Thyroid gland (tissue), 4 donors: ENCODE results near the gene ADGRB3. TPM values are rescaled to one million over a fixed set of nuclear protein-coding genes. Genes with fewer than 3 reads are reported as not detected.

Source experiments
- DNase-seq, 2 donors: peaks; one replicate each; pipeline ENCODE4 v3.0.0-alpha.2; 2019
- H3K27ac ChIP-seq, 3 donors: fragments of 200-600 bp; sonication (generic); 1 replicate in 2 of 3; 2 replicates in 1 of 3; pipeline ENCODE4 v1.5.1; 2016 to 2019; ENCODE audit warnings: mild to moderate bottlenecking in 1 of 3, moderate library complexity in 1 of 3
- H3K27me3 ChIP-seq: fragments of 200-600 bp; sonication (generic); one replicate; pipeline ENCODE4 v1.5.1; 2019
- H3K36me3 ChIP-seq, 2 donors: fragments of 200-600 bp; sonication (generic); one replicate each; pipeline ENCODE4 v1.5.1; 2016 to 2019
- H3K4me1 ChIP-seq, 2 donors: fragments of 200-600 bp; sonication (generic); one replicate each; pipeline ENCODE4 v1.5.1; 2017 to 2019
- H3K4me3 ChIP-seq, 3 donors: fragments of 200-600 bp; sonication (generic); replicated peaks in 1 of 3; 1 replicate in 2 of 3; 2 replicates in 1 of 3; pipeline ENCODE4 v1.5.1; 2016; ENCODE audit warnings: mild to moderate bottlenecking in 1 of 3
- H3K9me3 ChIP-seq: fragments of 200-600 bp; sonication (generic); one replicate; pipeline ENCODE4 v1.5.1; 2017
- CTCF ChIP-seq, 6 experiments: fragments of 200-600 bp in 3 of 6; fragments of 450-650 bp in 3 of 6; sonication (generic) in 3 of 6; IDR thresholded peaks; one replicate each; pipeline ENCODE4 v1.5.1; 2016 to 2019; ENCODE audit warnings: antibody characterized with exemption in 6 of 6, mild to moderate bottlenecking in 2 of 6, inconsistent platforms in 1 of 6, moderate library complexity in 1 of 6
- POLR2A ChIP-seq, 2 donors: fragments of 450-650 bp; IDR thresholded peaks; one replicate each; pipeline ENCODE4 v1.6.1; 2017; ENCODE audit warnings: antibody characterized with exemption in 2 of 2, mild to moderate bottlenecking in 2 of 2, moderate library complexity in 1 of 2
- WGBS, 2 donors: methylation state at CpG; one replicate each; pipeline ENCODE4 v1.1.5; 2017; 5-methylcytosine and 5-hydroxymethylcytosine counted together
- intact Hi-C: fragments of 100-400 bp; cut with DNase I; formaldehyde crosslinking; loops from one replicate; pipeline ENCODE4 v1.15.1; 2023
- total RNA-seq, 4 donors: library from RNA; depleted of rRNA; stranded (reverse); fragments of >200 nt; gene quantifications; one replicate each; pipeline ENCODE4 v1.2.3, GENCODE V29; 2016

The ADGRB3 gene
- total RNA-seq, 4 donors from 2014 or later: 0.45 to 3.0 (median 1.4) TPM

GRCh38 chr6:69246983-69247382 lies 611.9 kb downstream of the ADGRB3 start:
- WGBS, 2 donors: 91 to 93% methylated on average over 2 of the region's 2 CpGs

GRCh38 chr6:69261010-69261409 lies 625.9 kb downstream of the ADGRB3 start:
- no peak for DNase-seq
- TF ChIP-seq CTCF (IDR thresholded peaks at IDR 0.05): no peak
- no peak for TF ChIP-seq POLR2A (IDR thresholded peaks at IDR 0.05)
- H3K27ac ChIP-seq: no peak overlapping the region
- H3K9me3 ChIP-seq: no peaks in the 10 kb centered on the region
- intact Hi-C loops: no loop called here
- no peak overlapping the region for H3K4me3 ChIP-seq
- H3K36me3 ChIP-seq: no peaks in the 10 kb centered on the region
- WGBS, 2 donors: 36 to 81% methylated on average over 2 of the region's 2 CpGs
- H3K27me3 ChIP-seq: no peaks in the 10 kb centered on the region
- no peaks in the 10 kb centered on the region for H3K4me1 ChIP-seq

More at GRCh38 chr6:69246983-69247382, 611.9 kb downstream of the ADGRB3 start:
- TF ChIP-seq POLR2A (IDR thresholded peaks at IDR 0.05) (no peak), CTCF (IDR thresholded peaks at IDR 0.05) (no peak)
- no peak for DNase-seq
- H3K27me3 ChIP-seq: no peaks in the 10 kb centered on the region
- no peaks in the 10 kb centered on the region for H3K4me1 ChIP-seq
- intact Hi-C loops: no loop called here
- no peak overlapping the region for H3K27ac ChIP-seq
- no peak overlapping the region for H3K4me3 ChIP-seq
- H3K36me3 ChIP-seq: no peaks in the 10 kb centered on the region
- H3K9me3 ChIP-seq: no peaks in the 10 kb centered on the region

GRCh38 chr6:69263297-69263696 lies 628.2 kb downstream of the ADGRB3 start:
- intact Hi-C loops: no loop called here
- 86 to 88% methylated on average over 2 of the region's 2 CpGs for WGBS, 2 donors
- TF ChIP-seq POLR2A (IDR thresholded peaks at IDR 0.05) (no peak), CTCF (IDR thresholded peaks at IDR 0.05) (no peak)

GRCh38 chr6:69265090-69265489 lies 630.0 kb downstream of the ADGRB3 start:
- Histone ChIP-seq H3K36me3 (no peaks in the 10 kb centered on the region), H3K27ac (no peak overlapping the region), H3K9me3 (no peaks in the 10 kb centered on the region), H3K4me3 (no peak overlapping the region), H3K27me3 (no peaks in the 10 kb centered on the region), H3K4me1 (no peaks in the 10 kb centered on the region)
- intact Hi-C loops: no loop called here
- 75 to 85% methylated on average over 2 of the region's 2 CpGs for WGBS, 2 donors
- TF ChIP-seq POLR2A (IDR thresholded peaks at IDR 0.05) (no peak), CTCF (IDR thresholded peaks at IDR 0.05) (no peak)
- DNase-seq: no peak

More at GRCh38 chr6:69263297-69263696, 628.2 kb downstream of the ADGRB3 start:
- no peaks in the 10 kb centered on the region for H3K4me1 ChIP-seq
- DNase-seq: no peak
- H3K27me3 ChIP-seq: no peaks in the 10 kb centered on the region
- no peaks in the 10 kb centered on the region for H3K9me3 ChIP-seq
- no peak overlapping the region for H3K4me3 ChIP-seq
- H3K27ac ChIP-seq: no peak overlapping the region
- H3K36me3 ChIP-seq: no peaks in the 10 kb centered on the region

GRCh38 chr6:69265706-69266105 lies 630.6 kb downstream of the ADGRB3 start:
- intact Hi-C loops: no loop called here
- 83 to 85% methylated on average over 1 of the region's 1 CpG for WGBS, 2 donors
- no peaks in the 10 kb centered on the region for H3K9me3 ChIP-seq
- no peak for DNase-seq
- H3K36me3 ChIP-seq: no peaks in the 10 kb centered on the region
- no peaks in the 10 kb centered on the region for H3K4me1 ChIP-seq
- H3K27me3 ChIP-seq: no peaks in the 10 kb centered on the region
- no peak overlapping the region for H3K27ac ChIP-seq
- H3K4me3 ChIP-seq: no peak overlapping the region
- TF ChIP-seq POLR2A (IDR thresholded peaks at IDR 0.05) (no peak), CTCF (IDR thresholded peaks at IDR 0.05) (no peak)
